Measurements from ENCODE around the gene DNAJC15.

DNAJC15 gene

DNA sequence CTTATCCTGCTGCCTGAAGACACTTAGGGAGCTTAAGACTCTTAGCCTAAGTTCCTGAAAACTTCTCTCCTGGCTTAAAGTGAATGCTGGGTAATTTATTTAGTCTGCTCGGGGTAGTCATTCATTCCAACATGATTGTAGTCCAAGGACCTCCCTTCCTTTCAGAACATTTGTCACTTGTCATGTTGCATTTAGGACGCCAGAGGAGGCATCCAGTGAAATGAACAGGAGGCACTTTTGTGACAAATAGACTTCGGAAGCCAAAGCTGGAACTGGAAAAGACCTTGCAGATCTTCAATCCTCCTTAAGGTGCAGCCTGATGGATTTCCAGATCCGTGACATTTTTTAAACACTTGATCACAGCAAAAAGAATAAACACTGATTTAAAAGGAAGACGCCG is 95.1 kb downstream of the DNAJC15 start:
- H3K27me3 ChIP-seq (ENCODE audit: control insufficient read depth, insufficient read depth, low read length) = no peaks in the 10 kb centered on the region
- H3K4me2 ChIP-seq (ENCODE audit: low read length) = no peak overlapping the region
- H3K9me3 ChIP-seq (ENCODE audit: control insufficient read depth, low read length) = no peaks in the 10 kb centered on the region
- TF ChIP-seq, protein P1, sequence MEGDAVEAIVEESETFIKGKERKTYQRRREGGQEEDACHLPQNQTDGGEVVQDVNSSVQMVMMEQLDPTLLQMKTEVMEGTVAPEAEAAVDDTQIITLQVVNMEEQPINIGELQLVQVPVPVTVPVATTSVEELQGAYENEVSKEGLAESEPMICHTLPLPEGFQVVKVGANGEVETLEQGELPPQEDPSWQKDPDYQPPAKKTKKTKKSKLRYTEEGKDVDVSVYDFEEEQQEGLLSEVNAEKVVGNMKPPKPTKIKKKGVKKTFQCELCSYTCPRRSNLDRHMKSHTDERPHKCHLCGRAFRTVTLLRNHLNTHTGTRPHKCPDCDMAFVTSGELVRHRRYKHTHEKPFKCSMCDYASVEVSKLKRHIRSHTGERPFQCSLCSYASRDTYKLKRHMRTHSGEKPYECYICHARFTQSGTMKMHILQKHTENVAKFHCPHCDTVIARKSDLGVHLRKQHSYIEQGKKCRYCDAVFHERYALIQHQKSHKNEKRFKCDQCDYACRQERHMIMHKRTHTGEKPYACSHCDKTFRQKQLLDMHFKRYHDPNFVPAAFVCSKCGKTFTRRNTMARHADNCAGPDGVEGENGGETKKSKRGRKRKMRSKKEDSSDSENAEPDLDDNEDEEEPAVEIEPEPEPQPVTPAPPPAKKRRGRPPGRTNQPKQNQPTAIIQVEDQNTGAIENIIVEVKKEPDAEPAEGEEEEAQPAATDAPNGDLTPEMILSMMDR (IDR thresholded peaks at IDR 0.05) = no peak
- H3K4me3 ChIP-seq (ENCODE audit: low read depth, low read length) = no peak overlapping the region
- H3K27ac ChIP-seq = no peak overlapping the region
- H3K36me3 ChIP-seq (ENCODE audit: control insufficient read depth, insufficient read depth, low read length) = no peaks in the 10 kb centered on the region
- no peaks in the 10 kb centered on the region for H3K4me1 ChIP-seq
- no peaks in the 10 kb centered on the region for H3K79me2 ChIP-seq
- H2AFZ ChIP-seq = no peak overlapping the region
- no peak overlapping the region for H3K9ac ChIP-seq

DNA sequence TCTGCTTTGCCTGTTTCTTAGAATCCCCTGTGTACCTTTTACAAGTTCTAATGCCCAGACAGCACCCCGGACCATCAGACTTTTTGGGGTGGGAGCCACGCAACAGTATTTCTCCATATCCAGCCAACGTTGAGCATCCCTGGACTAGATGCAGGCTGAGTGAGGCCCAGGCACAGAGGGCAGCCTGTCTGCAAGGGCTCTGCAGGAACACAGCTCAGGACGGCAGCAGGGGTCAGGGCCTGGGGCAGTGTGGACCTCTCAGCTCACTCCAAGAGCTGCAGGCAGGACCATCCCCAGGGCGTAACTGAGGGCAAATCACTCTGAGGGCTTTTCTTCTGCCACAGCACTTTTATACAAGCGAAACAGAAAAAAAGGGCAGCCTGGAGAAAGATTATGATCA is 95.8 kb downstream of the DNAJC15 start:
- H2AFZ ChIP-seq = no peak overlapping the region
- H3K4me3 ChIP-seq (ENCODE audit: low read depth, low read length) = no peak overlapping the region
- no peaks in the 10 kb centered on the region for H3K79me2 ChIP-seq
- no peak overlapping the region for H3K9ac ChIP-seq
- no peaks in the 10 kb centered on the region for H3K36me3 ChIP-seq (ENCODE audit: control insufficient read depth, insufficient read depth, low read length)
- H3K27ac ChIP-seq = no peak overlapping the region
- no peaks in the 10 kb centered on the region for H3K9me3 ChIP-seq (ENCODE audit: control insufficient read depth, low read length)
- H3K4me2 ChIP-seq (ENCODE audit: low read length) = no peak overlapping the region
- TF ChIP-seq, protein P1 (IDR thresholded peaks at IDR 0.05) = no peak
- no peaks in the 10 kb centered on the region for H3K4me1 ChIP-seq
- H3K27me3 ChIP-seq (ENCODE audit: control insufficient read depth, insufficient read depth, low read length) = no peaks in the 10 kb centered on the region

DNA sequence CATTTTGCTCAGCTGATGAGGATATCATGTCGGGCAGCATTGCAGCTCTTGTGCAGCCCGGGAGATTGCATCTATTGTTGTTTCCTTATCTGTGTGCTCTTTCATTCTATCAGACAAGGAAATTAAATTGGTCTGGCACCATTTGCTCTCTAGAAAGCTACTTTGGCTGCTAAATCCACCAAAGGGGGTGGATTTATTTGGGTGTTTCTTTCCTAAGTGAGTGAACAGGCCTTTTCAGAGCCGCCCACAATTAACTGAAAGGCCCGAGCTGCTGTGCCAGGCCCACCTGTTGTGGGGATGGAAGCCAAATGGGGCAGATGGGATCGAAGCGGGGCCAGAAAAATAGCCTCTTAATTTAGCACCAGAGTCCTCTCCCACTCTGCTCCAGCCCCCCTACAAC is 99.4 kb downstream of the DNAJC15 start:
- TF ChIP-seq, protein P1 (IDR thresholded peaks at IDR 0.05) = no peak
- H3K4me2 ChIP-seq (ENCODE audit: low read length) = no peak overlapping the region

DNA sequence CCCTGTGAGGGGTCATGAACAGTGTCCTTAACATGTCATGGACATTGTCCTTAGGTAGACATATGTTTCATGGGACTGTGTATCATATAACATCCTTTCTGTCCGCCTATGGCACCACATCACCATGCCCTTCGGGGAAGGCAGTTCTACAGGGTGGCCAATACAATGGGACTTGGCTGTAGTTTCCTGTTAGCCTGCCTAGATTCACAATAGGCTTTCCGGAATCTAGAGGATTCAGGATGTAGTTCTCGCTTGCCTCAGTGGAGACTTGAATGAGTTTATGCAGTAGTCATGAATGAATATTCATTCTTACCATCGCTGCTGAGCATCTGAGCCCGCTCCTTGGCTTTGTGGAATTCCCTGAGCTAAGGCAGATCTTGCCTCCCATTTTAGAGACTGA is 100.5 kb downstream of the DNAJC15 start:
- TF ChIP-seq, protein P1 (IDR thresholded peaks at IDR 0.05) = no peak
- no peak overlapping the region for H3K27ac ChIP-seq

More for the DNA sequence above, 99.4 kb downstream of the DNAJC15 start:
- H3K4me1 ChIP-seq = no peaks in the 10 kb centered on the region
- no peaks in the 10 kb centered on the region for H3K79me2 ChIP-seq
- no peaks in the 10 kb centered on the region for H3K36me3 ChIP-seq (ENCODE audit: control insufficient read depth, insufficient read depth, low read length)
- H3K9ac ChIP-seq = no peak overlapping the region
- H3K27me3 ChIP-seq (ENCODE audit: control insufficient read depth, insufficient read depth, low read length) = no peaks in the 10 kb centered on the region
- no peaks in the 10 kb centered on the region for H3K9me3 ChIP-seq (ENCODE audit: control insufficient read depth, low read length)
- no peak overlapping the region for H2AFZ ChIP-seq
- H3K27ac ChIP-seq = no peak overlapping the region
- no peak overlapping the region for H3K4me3 ChIP-seq (ENCODE audit: low read depth, low read length)

DNA sequence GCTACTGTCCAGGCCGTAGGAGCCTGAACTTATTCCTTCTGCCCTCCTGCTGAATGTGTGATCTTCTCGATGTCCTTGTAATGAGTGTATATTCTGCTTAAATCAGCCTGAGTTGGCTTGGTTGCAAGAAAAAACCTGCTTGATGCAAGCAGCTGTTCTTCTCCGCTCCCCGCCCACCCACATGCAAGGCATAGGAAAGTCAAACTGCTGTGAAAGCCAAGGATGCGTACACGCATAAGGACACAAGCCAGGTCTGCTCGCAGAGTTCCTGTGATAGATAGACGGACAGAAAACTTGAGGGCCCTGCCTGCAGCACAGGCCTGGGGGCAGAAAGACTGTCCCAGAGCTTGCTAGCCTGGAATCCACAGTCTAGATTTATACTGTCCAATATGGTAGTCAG is 101.1 kb downstream of the DNAJC15 start:
- no peak overlapping the region for H2AFZ ChIP-seq
- no peak overlapping the region for H3K4me3 ChIP-seq (ENCODE audit: low read depth, low read length)
- H3K79me2 ChIP-seq = no peaks in the 10 kb centered on the region
- no peak overlapping the region for H3K27ac ChIP-seq
- TF ChIP-seq, protein P1 (IDR thresholded peaks at IDR 0.05) = no peak
- H3K36me3 ChIP-seq (ENCODE audit: control insufficient read depth, insufficient read depth, low read length) = no peaks in the 10 kb centered on the region
- no peaks in the 10 kb centered on the region for H3K9me3 ChIP-seq (ENCODE audit: control insufficient read depth, low read length)
- no peaks in the 10 kb centered on the region for H3K27me3 ChIP-seq (ENCODE audit: control insufficient read depth, insufficient read depth, low read length)
- no peaks in the 10 kb centered on the region for H3K4me1 ChIP-seq
- no peak overlapping the region for H3K9ac ChIP-seq
- no peak overlapping the region for H3K4me2 ChIP-seq (ENCODE audit: low read length)

More for the DNA sequence above, 100.5 kb downstream of the DNAJC15 start:
- Histone ChIP-seq H3K9ac (no peak overlapping the region), H3K4me1 (no peaks in the 10 kb centered on the region), H3K79me2 (no peaks in the 10 kb centered on the region), H3K9me3 (ENCODE audit: control insufficient read depth, low read length) (no peaks in the 10 kb centered on the region), H3K27me3 (ENCODE audit: control insufficient read depth, insufficient read depth, low read length) (no peaks in the 10 kb centered on the region), H2AFZ (no peak overlapping the region), H3K4me3 (ENCODE audit: low read depth, low read length) (no peak overlapping the region), H3K36me3 (ENCODE audit: control insufficient read depth, insufficient read depth, low read length) (no peaks in the 10 kb centered on the region), H3K4me2 (ENCODE audit: low read length) (no peak overlapping the region)

Measured in parathyroid adenoma (tissue), 2 donors.